Caco-2 (cell line): ENCODE measurements around the gene FOXP1. TPM values are rescaled to one million over a fixed set of nuclear protein-coding genes. Genes with fewer than 3 reads are reported as not detected.

ENCODE experiments used
- BruUV-seq: library from RNA; stranded (reverse); fragments of 400-500 nt; replicated peaks from 2 replicates; lab custom pipeline; 2021; lab: Mats Ljungman, UMichigan
- CTCF ChIA-PET: fragments of 300-600 bp; sonication (Branson Sonifier 250); formaldehyde crosslinking; loops from one replicate; lab custom pipeline; 2022; ENCODE audit warnings: antibody characterized with exemption; lab: Charles Lee
- POLR2A ChIA-PET: fragments of 300-600 bp; sonication (Branson Sonifier 250); formaldehyde crosslinking; loops from one replicate; lab custom pipeline; 2022; ENCODE audit warnings: antibody characterized with exemption; lab: Charles Lee
- DNase-seq, 2 experiments: peaks; one replicate each; pipeline versions ENCODE4 v3.0.0 to v3.0.0-alpha.2; 2020 to 2022
- H3K27me3 ChIP-seq: replicated peaks from 2 replicates; pipeline ENCODE4 v1.6.0; 2011; ENCODE audit warnings: low read length; ENCODE audit not compliant: control insufficient read depth, insufficient read depth
- H3K36me3 ChIP-seq: 2 replicates; pipeline ENCODE4 v1.5.1; 2011; ENCODE audit warnings: low read length; ENCODE audit not compliant: control insufficient read depth, insufficient read depth
- H3K4me1 ChIP-seq: fragments of 250-450 bp; sonication (Bioruptor Pico); 2 replicates; pipeline ENCODE4 v1.5.1; 2020; ENCODE audit warnings: mild to moderate bottlenecking
- H3K4me3 ChIP-seq: 2 replicates; pipeline ENCODE4 v1.5.1; 2011; ENCODE audit warnings: low read depth, mild to moderate bottlenecking, control low read depth, low read length
- H3K9me3 ChIP-seq: fragments of 250-450 bp; sonication (Bioruptor Pico); 2 replicates; pipeline ENCODE4 v1.5.1; 2020; ENCODE audit warnings: mild to moderate bottlenecking, moderate library complexity
- H3K27ac Mint-ChIP-seq: one replicate; pipeline ENCODE4 v1.8.0; 2022; ENCODE audit warnings: mixed read lengths; ENCODE audit not compliant: unreplicated experiment
- H3K27me3 Mint-ChIP-seq: one replicate; pipeline ENCODE4 v1.8.0; 2022; ENCODE audit warnings: mixed read lengths; ENCODE audit not compliant: insufficient read depth, unreplicated experiment
- H3K36me3 Mint-ChIP-seq: one replicate; pipeline ENCODE4 v1.8.0; 2022; ENCODE audit warnings: mild to moderate bottlenecking, mixed read lengths; ENCODE audit not compliant: insufficient read depth, unreplicated experiment
- H3K4me1 Mint-ChIP-seq: one replicate; pipeline ENCODE4 v1.8.0; 2022; ENCODE audit warnings: low read depth, mixed read lengths; ENCODE audit not compliant: unreplicated experiment
- H3K4me3 Mint-ChIP-seq: one replicate; pipeline ENCODE4 v1.8.0; 2022; ENCODE audit warnings: mild to moderate bottlenecking, moderate library complexity, mixed read lengths; ENCODE audit not compliant: unreplicated experiment
- H3K9me3 Mint-ChIP-seq: one replicate; pipeline ENCODE4 v1.8.0; 2022; ENCODE audit warnings: mixed read lengths; ENCODE audit not compliant: unreplicated experiment
- CTCF ChIP-seq, 2 experiments: fragments of 200-600 bp in 1 of 2; IDR thresholded peaks; 1 replicate in 1 of 2; 2 replicates in 1 of 2; pipeline versions ENCODE4 v1.5.1 to v1.8.0; 2011 to 2022; ENCODE audit warnings: antibody characterized with exemption in 1 of 2, control low read depth in 1 of 2, inconsistent platforms in 1 of 2, low read depth in 1 of 2, low read length in 1 of 2, mild to moderate bottlenecking in 1 of 2, moderate library complexity in 1 of 2; ENCODE audit not compliant: insufficient read depth in 1 of 2, severe bottlenecking in 1 of 2, unreplicated experiment in 1 of 2
- intact Hi-C: fragments of 100-400 bp; cut with micrococcal nuclease; formaldehyde crosslinking; loops from one replicate; pipeline ENCODE4 v1.10.0; 2022; ENCODE audit not compliant: unreplicated experiment
- total RNA-seq: library from RNA; stranded (reverse); gene quantifications from 2 replicates; pipeline ENCODE4 v1.2.3, GENCODE V29; 2022

Gene FOXP1
- total RNA-seq, 1 experiment from 2014 or later, result 131 TPM

- no peak overlapping the region for H3K4me3 Mint-ChIP-seq
Measured at GRCh38 chr3:71565976-71566375, 17.6 kb downstream of the FOXP1 start.

GRCh38 chr3:71565316-71565715 is 18.2 kb downstream of the FOXP1 start:
- BruUV-seq, result no TSS peak
- intact Hi-C loops, result no loop called here

More at GRCh38 chr3:71565976-71566375, 17.6 kb downstream of the FOXP1 start:
- DNase-seq, result no peak
- Histone ChIP-seq H3K4me1 (no peaks in the 10 kb centered on the region), H3K27me3 (no peaks in the 10 kb centered on the region), H3K36me3 (no peaks in the 10 kb centered on the region), H3K4me3 (no peak overlapping the region), H3K9me3 (no peaks in the 10 kb centered on the region)
- BruUV-seq, result no TSS peak
- no peak overlapping the region for H3K27ac Mint-ChIP-seq
- ChIA-PET POLR2A (no interaction called here), CTCF (no interaction called here)
- H3K9me3 Mint-ChIP-seq, result no peaks in the 10 kb centered on the region
- no peak for TF ChIP-seq CTCF (IDR thresholded peaks at IDR 0.05; ENCODE audit: insufficient read depth in 1 of 2, low read depth in 1 of 2, low read length in 1 of 2, severe bottlenecking in 1 of 2, unreplicated experiment in 1 of 2)
- H3K27me3 Mint-ChIP-seq, result no peaks in the 10 kb centered on the region
- intact Hi-C loops, result no loop called here
- H3K36me3 Mint-ChIP-seq, result peaks cover 17% of the 10 kb centered on the region
- H3K4me1 Mint-ChIP-seq, result no peaks in the 10 kb centered on the region

GRCh38 chr3:71564361-71564760 is 19.2 kb downstream of the FOXP1 start:
- no peaks in the 10 kb centered on the region for H3K9me3 Mint-ChIP-seq
- H3K36me3 Mint-ChIP-seq, result peaks cover 17% of the 10 kb centered on the region

More at GRCh38 chr3:71565316-71565715, 18.2 kb downstream of the FOXP1 start:
- H3K27me3 Mint-ChIP-seq, result no peaks in the 10 kb centered on the region
- no peaks in the 10 kb centered on the region for H3K4me1 Mint-ChIP-seq
- ChIA-PET POLR2A (no interaction called here), CTCF (no interaction called here)
- DNase-seq, result no peak
- peaks cover 17% of the 10 kb centered on the region for H3K36me3 Mint-ChIP-seq
- no peaks in the 10 kb centered on the region for H3K4me1 ChIP-seq
- no peak overlapping the region for H3K4me3 ChIP-seq
- H3K9me3 Mint-ChIP-seq, result no peaks in the 10 kb centered on the region
- no peak overlapping the region for H3K27ac Mint-ChIP-seq
- no peaks in the 10 kb centered on the region for H3K9me3 ChIP-seq
- H3K4me3 Mint-ChIP-seq, result no peak overlapping the region
- H3K36me3 ChIP-seq, result no peaks in the 10 kb centered on the region
- no peaks in the 10 kb centered on the region for H3K27me3 ChIP-seq
- no peak for TF ChIP-seq CTCF (IDR thresholded peaks at IDR 0.05; ENCODE audit: insufficient read depth in 1 of 2, low read depth in 1 of 2, low read length in 1 of 2, severe bottlenecking in 1 of 2, unreplicated experiment in 1 of 2)

More at GRCh38 chr3:71564361-71564760, 19.2 kb downstream of the FOXP1 start:
- BruUV-seq, result no TSS peak
- H3K4me3 ChIP-seq, result no peak overlapping the region
- no peak overlapping the region for H3K4me3 Mint-ChIP-seq
- no peaks in the 10 kb centered on the region for H3K4me1 ChIP-seq
- no peak overlapping the region for H3K27ac Mint-ChIP-seq
- CTCF ChIA-PET, result no interaction called here
- no peaks in the 10 kb centered on the region for H3K36me3 ChIP-seq
- no peaks in the 10 kb centered on the region for H3K27me3 Mint-ChIP-seq
- no peak for TF ChIP-seq CTCF (IDR thresholded peaks at IDR 0.05; ENCODE audit: insufficient read depth in 1 of 2, low read depth in 1 of 2, low read length in 1 of 2, severe bottlenecking in 1 of 2, unreplicated experiment in 1 of 2)
- H3K27me3 ChIP-seq, result no peaks in the 10 kb centered on the region
- H3K9me3 ChIP-seq, result no peaks in the 10 kb centered on the region
- intact Hi-C loops, result no loop called here
- H3K4me1 Mint-ChIP-seq, result no peaks in the 10 kb centered on the region
- POLR2A ChIA-PET, result no interaction called here
- no peak for DNase-seq
